MM.1S (cell line): ENCODE measurements around the gene PIGM.

Source experiments
- DNase-seq: peaks from one replicate; pipeline ENCODE4 v3.0.0-alpha.2; 2015
- H2AFZ ChIP-seq: fragments of 300-600 bp; sonication (generic); 2 replicates; pipeline ENCODE4 v1.6.0; 2016; ENCODE audit warnings: antibody characterized with exemption, low read length
- H3F3A ChIP-seq: fragments of 300-600 bp; sonication (generic); 2 replicates; pipeline ENCODE4 v1.6.1; 2016; ENCODE audit warnings: mild to moderate bottlenecking, antibody characterized with exemption, low read length, moderate library complexity, mixed read lengths; ENCODE audit not compliant: insufficient read depth
- H3K27ac ChIP-seq: fragments of 300-600 bp; sonication (generic); 2 replicates; pipeline ENCODE4 v1.5.1; 2016; ENCODE audit warnings: mild to moderate bottlenecking, low read length
- H3K27me3 ChIP-seq: fragments of 300-600 bp; sonication (generic); replicated peaks from 2 replicates; pipeline ENCODE4 v1.6.0; 2016; ENCODE audit warnings: low read length; ENCODE audit not compliant: insufficient read depth
- H3K36me3 ChIP-seq: fragments of 300-600 bp; sonication (generic); replicated peaks from 2 replicates; pipeline ENCODE4 v1.6.1; 2016; ENCODE audit warnings: mild to moderate bottlenecking, low read length, mixed read lengths; ENCODE audit not compliant: insufficient read depth
- H3K4me1 ChIP-seq: fragments of 300-600 bp; sonication (generic); 2 replicates; pipeline ENCODE4 v1.6.1; 2016; ENCODE audit warnings: low read length, mixed read lengths
- H3K4me2 ChIP-seq: fragments of 300-600 bp; sonication (generic); 2 replicates; pipeline ENCODE4 v1.6.0; 2016; ENCODE audit warnings: low read depth, low read length
- H3K4me3 ChIP-seq: fragments of 300-600 bp; sonication (generic); 2 replicates; pipeline ENCODE4 v1.5.1; 2016; ENCODE audit warnings: low read length, mixed read lengths
- H3K79me2 ChIP-seq: fragments of 300-600 bp; sonication (generic); 2 replicates; pipeline ENCODE4 v1.6.1; 2016; ENCODE audit warnings: mixed run types, low read length, mixed read lengths
- H3K9ac ChIP-seq: fragments of 300-600 bp; sonication (generic); 2 replicates; pipeline ENCODE4 v1.6.1; 2016; ENCODE audit warnings: low read length, mixed read lengths
- H3K9me2 ChIP-seq: fragments of 300-600 bp; sonication (generic); replicated peaks from 2 replicates; pipeline ENCODE4 v1.6.1; 2016; ENCODE audit warnings: mild to moderate bottlenecking, low read length, mixed read lengths; ENCODE audit not compliant: insufficient read depth
- H3K9me3 ChIP-seq: fragments of 300-600 bp; sonication (generic); replicated peaks from 2 replicates; pipeline ENCODE4 v1.6.1; 2016; ENCODE audit warnings: mild to moderate bottlenecking, low read length, mixed read lengths; ENCODE audit not compliant: insufficient read depth
- H4K20me1 ChIP-seq: fragments of 300-600 bp; sonication (generic); 2 replicates; pipeline ENCODE4 v1.6.1; 2016; ENCODE audit warnings: mild to moderate bottlenecking, low read length, moderate library complexity, mixed read lengths; ENCODE audit not compliant: insufficient read depth
- EZH2 ChIP-seq: fragments of 300-600 bp; sonication (generic); optimal IDR thresholded peaks from 2 replicates; pipeline ENCODE3; 2017; ENCODE audit warnings: low read depth, mild to moderate bottlenecking, antibody characterized with exemption, low read length, mixed read lengths
- EZH2phosphoT487 ChIP-seq: fragments of 300-600 bp; sonication (generic); IDR thresholded peaks from 2 replicates; pipeline ENCODE4 v1.6.1; 2018; ENCODE audit warnings: antibody characterized with exemption, low read length
- TF ChIP-seq, protein P1 (sequence below): fragments of 300-600 bp; sonication (generic); IDR thresholded peaks from 2 replicates; pipeline ENCODE4 v1.5.1; 2016; ENCODE audit warnings: antibody characterized with exemption, low read length, mixed read lengths

Gene PIGM

DNA sequence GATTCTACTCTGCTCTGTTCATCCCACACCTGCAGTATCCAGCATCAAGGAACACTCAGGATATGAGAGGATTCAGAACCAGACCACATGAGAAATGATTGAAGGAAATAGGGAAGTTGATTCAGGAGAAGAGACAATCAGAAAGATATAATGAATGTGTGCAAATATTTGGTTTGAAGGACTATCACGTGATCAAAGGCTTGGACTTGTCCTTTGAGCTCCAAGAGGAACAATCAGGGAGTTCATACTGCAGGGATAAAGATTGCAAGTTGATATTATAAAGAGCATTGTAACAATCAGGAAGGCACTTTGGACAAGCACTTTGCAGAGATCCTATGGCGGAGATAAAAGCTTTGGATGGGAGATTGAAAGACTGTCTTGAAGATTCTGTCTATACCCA, 13.9 kb upstream of the PIGM start:
- Histone ChIP-seq H3K9me2 (no peaks in the 10 kb centered on the region), H3K9me3 (no peaks in the 10 kb centered on the region), H3K27me3 (peaks cover 6% of the 10 kb centered on the region; the same call in 1 of the 2 replicates), H3K36me3 (no peaks in the 10 kb centered on the region), H3F3A (no peaks in the 10 kb centered on the region), H3K27ac (no peak overlapping the region), H3K9ac (no peak overlapping the region), H3K4me1 (peaks cover 10% of the 10 kb centered on the region), H4K20me1 (no peaks in the 10 kb centered on the region), H3K79me2 (no peaks in the 10 kb centered on the region), H3K4me3 (no peak overlapping the region), H3K4me2 (no peak overlapping the region), H2AFZ (no peak overlapping the region)
- DNase-seq = no peak
- TF ChIP-seq EZH2phosphoT487 (no peak), EZH2 (no peak)
- TF ChIP-seq, protein P1, sequence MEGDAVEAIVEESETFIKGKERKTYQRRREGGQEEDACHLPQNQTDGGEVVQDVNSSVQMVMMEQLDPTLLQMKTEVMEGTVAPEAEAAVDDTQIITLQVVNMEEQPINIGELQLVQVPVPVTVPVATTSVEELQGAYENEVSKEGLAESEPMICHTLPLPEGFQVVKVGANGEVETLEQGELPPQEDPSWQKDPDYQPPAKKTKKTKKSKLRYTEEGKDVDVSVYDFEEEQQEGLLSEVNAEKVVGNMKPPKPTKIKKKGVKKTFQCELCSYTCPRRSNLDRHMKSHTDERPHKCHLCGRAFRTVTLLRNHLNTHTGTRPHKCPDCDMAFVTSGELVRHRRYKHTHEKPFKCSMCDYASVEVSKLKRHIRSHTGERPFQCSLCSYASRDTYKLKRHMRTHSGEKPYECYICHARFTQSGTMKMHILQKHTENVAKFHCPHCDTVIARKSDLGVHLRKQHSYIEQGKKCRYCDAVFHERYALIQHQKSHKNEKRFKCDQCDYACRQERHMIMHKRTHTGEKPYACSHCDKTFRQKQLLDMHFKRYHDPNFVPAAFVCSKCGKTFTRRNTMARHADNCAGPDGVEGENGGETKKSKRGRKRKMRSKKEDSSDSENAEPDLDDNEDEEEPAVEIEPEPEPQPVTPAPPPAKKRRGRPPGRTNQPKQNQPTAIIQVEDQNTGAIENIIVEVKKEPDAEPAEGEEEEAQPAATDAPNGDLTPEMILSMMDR = no peak

DNA sequence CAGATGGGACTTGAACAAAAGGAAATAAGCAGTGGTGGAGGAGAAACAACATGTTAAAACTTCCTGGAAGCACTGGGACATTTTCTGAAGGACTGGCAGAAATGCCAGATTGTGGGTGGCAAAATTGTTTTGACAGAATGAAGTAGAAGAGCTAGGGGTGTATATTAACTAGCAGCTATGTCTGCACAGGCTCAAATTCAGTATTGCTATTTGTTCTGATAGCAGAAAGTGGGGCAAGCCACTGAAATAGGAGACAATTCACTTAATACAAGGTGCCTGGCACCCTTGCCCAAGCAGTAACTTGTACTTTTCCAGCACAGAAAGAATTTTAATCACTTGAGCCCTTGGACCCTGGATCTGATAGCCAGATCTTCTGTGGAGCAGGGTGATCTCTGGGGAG, 11.8 kb upstream of the PIGM start:
- Histone ChIP-seq H3K9me3 (no peaks in the 10 kb centered on the region), H3K27ac (no peak overlapping the region), H4K20me1 (no peaks in the 10 kb centered on the region), H3F3A (no peaks in the 10 kb centered on the region), H3K9me2 (no peaks in the 10 kb centered on the region), H3K4me1 (peaks cover 10% of the 10 kb centered on the region), H3K79me2 (no peaks in the 10 kb centered on the region), H3K27me3 (peaks cover 6% of the 10 kb centered on the region; the same call in 1 of the 2 replicates), H3K4me2 (no peak overlapping the region), H2AFZ (no peak overlapping the region), H3K36me3 (no peaks in the 10 kb centered on the region), H3K9ac (no peak overlapping the region), H3K4me3 (no peak overlapping the region)
- DNase-seq = no peak
- no peak for TF ChIP-seq EZH2phosphoT487
- TF ChIP-seq, protein P1 = no peak
- TF ChIP-seq EZH2 = no peak

DNA sequence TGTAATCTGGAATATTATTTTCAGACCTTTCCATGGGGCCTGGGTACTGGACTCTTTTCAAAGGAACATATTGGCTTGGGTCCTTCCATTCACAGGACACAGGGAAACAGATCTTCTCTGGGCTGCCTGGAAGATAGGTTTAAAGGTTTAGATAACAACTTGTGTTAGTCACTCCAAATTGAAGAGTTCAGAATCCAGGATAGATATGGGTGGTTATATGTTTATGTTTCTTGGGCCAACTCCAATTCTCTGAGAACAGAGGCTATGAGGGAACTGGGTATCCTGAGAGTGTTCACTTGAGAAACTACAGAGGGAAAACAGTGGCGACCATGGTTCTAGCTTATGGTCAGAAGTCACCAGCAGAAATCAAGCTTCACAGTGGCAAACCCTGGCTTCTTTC, 8.7 kb upstream of the PIGM start:
- Histone ChIP-seq H3K9me3 (no peaks in the 10 kb centered on the region), H4K20me1 (no peaks in the 10 kb centered on the region), H3K79me2 (no peaks in the 10 kb centered on the region), H3F3A (no peaks in the 10 kb centered on the region), H3K4me2 (no peak overlapping the region), H3K27me3 (peaks cover 4% of the 10 kb centered on the region; the same call in 1 of the 2 replicates), H3K9me2 (no peaks in the 10 kb centered on the region), H2AFZ (no peak overlapping the region), H3K27ac (no peak overlapping the region), H3K36me3 (no peaks in the 10 kb centered on the region), H3K4me1 (no peaks in the 10 kb centered on the region), H3K9ac (no peak overlapping the region), H3K4me3 (no peak overlapping the region)
- no peak for DNase-seq
- TF ChIP-seq EZH2 (no peak), EZH2phosphoT487 (no peak)
- TF ChIP-seq, protein P1 = no peak
